GM13976 (cell line): ENCODE measurements around the gene GFER.

Experiments
- DNase-seq: peaks from one replicate; pipeline ENCODE4 v3.0.0; 2012; ENCODE audit warnings: low spot score
- in situ Hi-C: fragments of 300-500 bp; cut with MboI; formaldehyde crosslinking; loops from one replicate; pipeline ENCODE4 v1.12.0; 2022; ENCODE audit warnings: low sequenced_read_pairs, mixed read lengths, inconsistent platforms; ENCODE audit not compliant: unreplicated experiment
- TF ChIP-seq, protein P1 (sequence below): IDR thresholded peaks from 2 replicates; pipeline ENCODE4 v1.5.1; 2012; ENCODE audit warnings: borderline replicate concordance, mild to moderate bottlenecking; ENCODE audit not compliant: insufficient read depth; ENCODE audit errors: extremely low read depth, missing control alignments, control extremely low read depth

The GFER gene

DNA sequence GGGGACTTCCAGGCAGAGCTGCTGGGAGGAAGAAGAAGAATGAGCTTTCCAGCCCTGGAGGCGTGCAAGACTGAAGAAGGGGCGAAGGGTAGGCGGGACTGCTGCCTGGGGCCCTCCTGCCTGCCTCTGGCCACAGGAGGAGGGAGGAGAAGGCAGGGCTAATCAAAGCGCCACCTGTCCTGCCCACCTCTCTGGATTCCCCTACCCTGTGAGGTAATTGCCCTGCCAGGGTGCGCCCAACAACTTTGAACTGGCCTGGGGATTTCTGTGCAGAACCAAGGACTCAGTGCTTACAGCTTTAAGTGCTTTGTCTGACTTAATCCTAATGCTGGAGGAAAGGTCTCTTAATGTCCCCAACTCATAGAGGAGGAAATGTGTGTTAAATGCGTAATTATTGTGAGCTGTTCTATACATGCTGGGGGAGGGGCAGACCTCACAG is 2.6 kb upstream of the GFER start, which contains the start of gene NOXO1:
Gene NOXO1 (minus strand): TSS at position 72 of the 439 bp plus-strand sequence. CDS start 290 bp downstream, outside the sequence.
- in situ Hi-C loops, result no loop called here
- DNase-seq, result no peak
- TF ChIP-seq, protein P1, sequence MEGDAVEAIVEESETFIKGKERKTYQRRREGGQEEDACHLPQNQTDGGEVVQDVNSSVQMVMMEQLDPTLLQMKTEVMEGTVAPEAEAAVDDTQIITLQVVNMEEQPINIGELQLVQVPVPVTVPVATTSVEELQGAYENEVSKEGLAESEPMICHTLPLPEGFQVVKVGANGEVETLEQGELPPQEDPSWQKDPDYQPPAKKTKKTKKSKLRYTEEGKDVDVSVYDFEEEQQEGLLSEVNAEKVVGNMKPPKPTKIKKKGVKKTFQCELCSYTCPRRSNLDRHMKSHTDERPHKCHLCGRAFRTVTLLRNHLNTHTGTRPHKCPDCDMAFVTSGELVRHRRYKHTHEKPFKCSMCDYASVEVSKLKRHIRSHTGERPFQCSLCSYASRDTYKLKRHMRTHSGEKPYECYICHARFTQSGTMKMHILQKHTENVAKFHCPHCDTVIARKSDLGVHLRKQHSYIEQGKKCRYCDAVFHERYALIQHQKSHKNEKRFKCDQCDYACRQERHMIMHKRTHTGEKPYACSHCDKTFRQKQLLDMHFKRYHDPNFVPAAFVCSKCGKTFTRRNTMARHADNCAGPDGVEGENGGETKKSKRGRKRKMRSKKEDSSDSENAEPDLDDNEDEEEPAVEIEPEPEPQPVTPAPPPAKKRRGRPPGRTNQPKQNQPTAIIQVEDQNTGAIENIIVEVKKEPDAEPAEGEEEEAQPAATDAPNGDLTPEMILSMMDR, result no peak

DNA sequence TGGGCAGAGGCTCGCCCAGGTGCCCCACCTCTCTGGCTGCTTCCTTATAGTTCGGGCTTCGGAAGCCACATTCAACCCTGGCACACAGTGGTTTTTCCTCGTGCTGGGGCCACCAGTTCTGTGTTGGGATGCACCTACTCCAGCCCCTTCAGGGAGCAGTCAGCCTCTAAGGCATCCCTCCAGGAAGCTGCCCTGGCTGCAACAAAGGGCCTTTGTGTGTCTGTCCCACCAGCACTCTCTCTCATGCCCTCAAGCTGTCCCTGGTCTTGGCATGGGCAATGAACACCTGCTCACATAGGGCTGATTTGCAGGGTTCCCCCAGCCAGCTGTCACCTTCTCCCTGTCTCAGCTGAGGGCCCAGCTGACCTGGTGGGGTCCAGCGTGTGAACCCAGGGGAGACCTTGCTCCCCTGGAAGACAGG is 2.0 kb upstream of the GFER start:
- DNase-seq, result no peak
- TF ChIP-seq, protein P1, result no peak
- in situ Hi-C loops, result no loop called here

DNA sequence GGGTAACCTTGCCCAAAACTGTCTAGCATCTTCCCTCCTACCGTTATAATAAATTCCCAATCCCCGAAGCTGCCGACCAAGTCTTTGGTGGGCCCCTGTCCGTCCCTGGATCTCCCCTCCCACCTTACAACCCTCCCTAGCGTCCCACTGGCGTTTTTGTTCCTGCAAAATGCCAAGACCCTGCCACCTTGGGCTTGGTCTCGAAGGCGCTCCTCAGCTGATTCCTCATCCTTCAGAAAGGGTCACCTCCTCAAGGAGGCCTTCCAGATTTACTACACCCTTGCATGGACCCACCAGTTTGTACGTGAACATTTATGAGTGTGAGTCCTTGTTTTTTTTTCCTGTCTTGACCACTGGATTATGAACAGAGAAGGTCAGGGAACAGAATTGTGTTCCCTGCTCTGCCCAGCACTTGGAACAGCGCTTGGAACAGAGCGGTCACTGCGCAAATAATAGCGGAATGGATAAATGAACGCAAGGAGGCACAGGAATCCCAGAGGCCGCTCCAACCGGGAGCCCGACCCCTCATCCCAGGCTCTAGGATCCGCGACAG is 926 bp upstream of the GFER start:
- in situ Hi-C loops, result no loop called here
- TF ChIP-seq, protein P1, result no peak

DNA sequence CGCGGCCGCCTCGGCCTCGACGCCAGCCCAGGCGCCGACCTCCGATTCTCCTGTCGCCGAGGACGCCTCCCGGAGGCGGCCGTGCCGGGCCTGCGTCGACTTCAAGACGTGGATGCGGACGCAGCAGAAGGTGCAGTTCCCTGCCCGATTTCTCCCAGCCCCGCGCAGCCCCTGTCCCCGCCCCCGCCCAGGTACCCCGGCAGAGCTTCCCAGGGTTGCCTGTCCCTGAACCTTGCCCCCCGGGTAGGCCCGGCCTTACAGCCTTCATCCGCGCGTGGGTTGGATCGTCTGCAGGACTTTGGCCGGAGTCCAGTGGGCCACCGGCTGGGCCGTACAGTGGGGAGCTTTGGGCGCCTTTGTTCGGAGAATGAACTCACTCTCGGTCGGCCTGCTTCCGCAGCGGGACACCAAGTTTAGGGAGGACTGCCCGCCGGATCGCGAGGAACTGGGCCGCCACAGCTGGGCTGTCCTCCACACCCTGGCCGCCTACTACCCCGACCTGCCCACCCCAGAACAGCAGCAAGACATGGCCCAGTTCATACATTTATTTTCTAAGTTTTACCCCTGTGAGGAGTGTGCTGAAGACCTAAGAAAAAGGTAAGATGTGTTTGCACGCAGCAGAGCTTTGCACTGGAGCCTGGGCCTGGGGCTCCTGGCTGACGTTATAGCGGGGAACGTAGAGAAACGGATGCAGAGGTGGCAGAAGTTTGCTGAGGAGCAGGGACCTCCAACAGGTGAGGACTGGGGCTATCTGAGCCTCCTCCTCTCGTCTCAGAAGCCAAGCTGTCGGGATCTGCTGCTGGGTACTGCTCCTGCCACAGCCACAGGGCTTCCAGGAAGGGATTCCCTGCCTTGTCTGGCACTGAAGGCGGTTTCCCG is 593 bp downstream of the GFER start:
- in situ Hi-C loops, result no loop called here
- TF ChIP-seq, protein P1, result no peak
- no peak for DNase-seq

More for the DNA sequence above, 926 bp upstream of the GFER start:
- no peak for DNase-seq

DNA sequence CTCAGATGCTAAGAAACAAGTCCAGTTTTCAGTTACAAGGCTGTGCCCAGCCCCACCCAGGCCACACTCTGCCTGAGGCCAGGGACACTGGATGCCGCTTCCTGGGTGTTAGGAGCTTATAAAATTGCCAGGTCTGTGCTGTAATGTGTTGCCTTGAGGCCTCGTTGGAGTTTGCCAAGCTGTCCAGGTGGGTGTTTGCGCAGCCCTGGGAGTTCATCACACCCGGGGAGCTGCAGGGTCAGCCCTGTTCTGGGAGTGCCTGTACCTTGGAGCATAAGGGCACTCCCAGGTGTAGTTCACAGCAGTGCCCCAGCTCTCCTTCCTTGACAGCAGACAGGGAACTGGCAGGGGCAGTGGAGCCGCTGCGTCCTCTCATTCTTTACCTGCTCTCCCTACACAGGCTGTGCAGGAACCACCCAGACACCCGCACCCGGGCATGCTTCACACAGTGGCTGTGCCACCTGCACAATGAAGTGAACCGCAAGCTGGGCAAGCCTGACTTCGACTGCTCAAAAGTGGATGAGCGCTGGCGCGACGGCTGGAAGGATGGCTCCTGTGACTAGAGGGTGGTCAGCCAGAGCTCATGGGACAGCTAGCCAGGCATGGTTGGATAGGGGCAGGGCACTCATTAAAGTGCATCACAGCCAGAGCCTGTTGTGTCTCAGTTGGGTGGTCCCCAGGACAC is 1.6 kb downstream of the GFER start:
- DNase-seq, result no peak
- TF ChIP-seq, protein P1, result no peak
- in situ Hi-C loops, result no loop called here

DNA sequence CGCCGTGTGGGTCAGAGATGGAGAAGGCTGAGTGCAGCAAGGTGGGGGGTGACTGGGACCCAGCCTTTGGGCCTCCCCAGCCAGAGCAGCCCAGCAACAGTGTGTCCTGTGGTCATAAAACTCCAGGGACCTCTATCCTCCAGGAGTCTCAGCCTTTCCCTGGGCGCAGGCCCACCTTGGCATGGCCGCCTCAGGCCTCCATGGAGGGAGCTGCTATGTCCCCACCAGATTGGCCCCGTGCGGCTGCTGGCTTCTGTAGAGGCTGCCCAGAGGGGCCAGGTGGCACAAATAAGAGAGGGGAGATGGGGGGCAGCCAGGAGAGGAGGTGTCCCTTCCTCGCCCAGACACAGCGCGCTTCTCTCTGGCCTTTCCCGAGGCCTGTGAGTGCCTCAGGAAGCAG is 3.2 kb downstream of the GFER start:
- in situ Hi-C loops, result no loop called here
- DNase-seq, result no peak
- TF ChIP-seq, protein P1, result no peak
